Measurements from ENCODE around the gene CSN3.
"Not testable (repeated sequence)": the region's sequence is repeated elsewhere in the genome, so short reads cannot be mapped to it uniquely, and the experiment has no call there.

CSN3 gene

GRCh38 chr4:70242297-70242696, at the start of gene CSN3:
Gene CSN3 (plus strand): TSS chr4:70242597. CDS start chr4:70244820, 2,223 bp downstream.
- not testable (repeated sequence) for H3K27ac Mint-ChIP-seq; H3K4me3 Mint-ChIP-seq; H3K9me3 Mint-ChIP-seq; H3K4me1 Mint-ChIP-seq; DNase-seq (ENCODE audit: low spot score in 2 of 2); ATAC-seq; H3K36me3 Mint-ChIP-seq

- no peaks in the 10 kb centered on the region for H3K4me1 Mint-ChIP-seq
- no peaks in the 10 kb centered on the region for H3K36me3 Mint-ChIP-seq
- DNase-seq (ENCODE audit: low spot score in 2 of 2) (no peak), ATAC-seq (no peak)
- H3K9me3 Mint-ChIP-seq: no peaks in the 10 kb centered on the region
- H3K4me3 Mint-ChIP-seq: no peak overlapping the region
- H3K27ac Mint-ChIP-seq: no peak overlapping the region
Measured at GRCh38 chr4:70192895-70193294, 49.5 kb upstream of the CSN3 start.

- H3K27ac Mint-ChIP-seq: no peak within 1 kb of the TSS
- H3K9me3 Mint-ChIP-seq: no peaks in the 10 kb centered on the region
- no peaks in the 10 kb centered on the region for H3K36me3 Mint-ChIP-seq
- H3K4me3 Mint-ChIP-seq: no peak within 1 kb of the TSS
- H3K4me1 Mint-ChIP-seq: no peaks in the 10 kb centered on the region
- DNase-seq (ENCODE audit: low spot score in 2 of 2) (no peak), ATAC-seq (no peak)
Measured at GRCh38 chr4:70195425-70195824, 47.0 kb upstream of the CSN3 start, which contains the start of gene ODAM. Gene ODAM (plus strand): TSS chr4:70195725. CDS start chr4:70196544, 819 bp downstream.

- Mint-ChIP-seq H3K4me3 (no peak overlapping the region), H3K9me3 (no peaks in the 10 kb centered on the region), H3K36me3 (no peaks in the 10 kb centered on the region), H3K27ac (no peak overlapping the region), H3K4me1 (no peaks in the 10 kb centered on the region)
- DNase-seq (ENCODE audit: low spot score in 2 of 2) (no peak), ATAC-seq (no peak)
Measured at GRCh38 chr4:70196857-70197256, 45.5 kb upstream of the CSN3 start.

- Mint-ChIP-seq H3K36me3 (no peaks in the 10 kb centered on the region), H3K9me3 (no peaks in the 10 kb centered on the region), H3K4me1 (no peaks in the 10 kb centered on the region), H3K27ac (no peak overlapping the region), H3K4me3 (no peak overlapping the region)
- ATAC-seq (no peak), DNase-seq (ENCODE audit: low spot score in 2 of 2) (no peak)
Measured at GRCh38 chr4:70197842-70198241, 44.6 kb upstream of the CSN3 start.

- DNase-seq (ENCODE audit: low spot score in 2 of 2) (no peak), ATAC-seq (no peak)
- Mint-ChIP-seq H3K27ac (no peak overlapping the region), H3K4me1 (no peaks in the 10 kb centered on the region), H3K9me3 (peaks cover 7% of the 10 kb centered on the region), H3K4me3 (no peak overlapping the region), H3K36me3 (no peaks in the 10 kb centered on the region)
Measured at GRCh38 chr4:70203601-70204000, 38.8 kb upstream of the CSN3 start.

- H3K4me1 Mint-ChIP-seq; H3K27ac Mint-ChIP-seq; DNase-seq (ENCODE audit: low spot score in 2 of 2); ATAC-seq; H3K4me3 Mint-ChIP-seq; H3K36me3 Mint-ChIP-seq: not testable (repeated sequence)
- H3K9me3 Mint-ChIP-seq: peaks cover 18% of the 10 kb centered on the region
Measured at GRCh38 chr4:70212752-70213151, 29.6 kb upstream of the CSN3 start.

GRCh38 chr4:70216109-70216508, 26.3 kb upstream of the CSN3 start:
- not testable (repeated sequence) for H3K27ac Mint-ChIP-seq; H3K4me3 Mint-ChIP-seq; H3K36me3 Mint-ChIP-seq; H3K4me1 Mint-ChIP-seq; DNase-seq (ENCODE audit: low spot score in 2 of 2); ATAC-seq
- H3K9me3 Mint-ChIP-seq: peaks cover 13% of the 10 kb centered on the region

GRCh38 chr4:70216550-70216949, 25.8 kb upstream of the CSN3 start:
- peaks cover 11% of the 10 kb centered on the region for H3K9me3 Mint-ChIP-seq

GRCh38 chr4:70221389-70221788, 21.0 kb upstream of the CSN3 start:
- not testable (repeated sequence) for H3K4me1 Mint-ChIP-seq; H3K36me3 Mint-ChIP-seq; H3K27ac Mint-ChIP-seq; H3K4me3 Mint-ChIP-seq; H3K9me3 Mint-ChIP-seq; ATAC-seq; DNase-seq (ENCODE audit: low spot score in 2 of 2)

More at GRCh38 chr4:70216550-70216949, 25.8 kb upstream of the CSN3 start:
- H3K4me1 Mint-ChIP-seq; ATAC-seq; H3K27ac Mint-ChIP-seq; H3K36me3 Mint-ChIP-seq; DNase-seq (ENCODE audit: low spot score in 2 of 2); H3K4me3 Mint-ChIP-seq: not testable (repeated sequence)

- DNase-seq (ENCODE audit: low spot score in 2 of 2); ATAC-seq; H3K4me3 Mint-ChIP-seq; H3K9me3 Mint-ChIP-seq; H3K27ac Mint-ChIP-seq; H3K4me1 Mint-ChIP-seq; H3K36me3 Mint-ChIP-seq: not testable (repeated sequence)
Measured at GRCh38 chr4:70221818-70222217, 20.6 kb upstream of the CSN3 start.

- no peak within 1 kb of the TSS for H3K27ac Mint-ChIP-seq
- no peaks in the 10 kb centered on the region for H3K4me1 Mint-ChIP-seq
- ATAC-seq (no peak), DNase-seq (ENCODE audit: low spot score in 2 of 2) (no peak)
- no peak within 1 kb of the TSS for H3K4me3 Mint-ChIP-seq
- no peaks in the 10 kb centered on the region for H3K36me3 Mint-ChIP-seq
- peaks cover 5% of the 10 kb centered on the region for H3K9me3 Mint-ChIP-seq
Measured at GRCh38 chr4:70225824-70226223, 16.6 kb upstream of the CSN3 start, which contains the start of gene FDCSP. Gene FDCSP (plus strand): TSS chr4:70226124. CDS start chr4:70231195, 5,071 bp downstream.

GRCh38 chr4:70236125-70236524, 6.3 kb upstream of the CSN3 start:
- no peak for DNase-seq (ENCODE audit: low spot score in 2 of 2)
- peaks cover 11% of the 10 kb centered on the region for H3K9me3 Mint-ChIP-seq
- H3K4me1 Mint-ChIP-seq: no peaks in the 10 kb centered on the region

GRCh38 chr4:70239131-70239883, 3.1 kb upstream of the CSN3 start:
- Mint-ChIP-seq H3K36me3 (no peaks in the 10 kb centered on the region), H3K27ac (no peak overlapping the region), H3K4me1 (no peaks in the 10 kb centered on the region), H3K9me3 (peaks cover 11% of the 10 kb centered on the region), H3K4me3 (no peak overlapping the region)
- ATAC-seq (no peak), DNase-seq (ENCODE audit: low spot score in 2 of 2) (no peak)

More at GRCh38 chr4:70236125-70236524, 6.3 kb upstream of the CSN3 start:
- ATAC-seq: no peak
- Mint-ChIP-seq H3K27ac (no peak overlapping the region), H3K4me3 (no peak overlapping the region), H3K36me3 (no peaks in the 10 kb centered on the region)

- no peak for DNase-seq (ENCODE audit: low spot score in 2 of 2)
- peaks cover 11% of the 10 kb centered on the region for H3K9me3 Mint-ChIP-seq
Measured at GRCh38 chr4:70239884-70240591, 2.4 kb upstream of the CSN3 start.

GRCh38 chr4:70243091-70243490, 694 bp downstream of the CSN3 start:
- Mint-ChIP-seq H3K4me3 (no peak overlapping the region), H3K9me3 (peaks cover 9% of the 10 kb centered on the region), H3K4me1 (no peaks in the 10 kb centered on the region), H3K36me3 (no peaks in the 10 kb centered on the region), H3K27ac (no peak overlapping the region)
- DNase-seq (ENCODE audit: low spot score in 2 of 2): no peak
- no peak for ATAC-seq

More at GRCh38 chr4:70239884-70240591, 2.4 kb upstream of the CSN3 start:
- no peak for ATAC-seq
- Mint-ChIP-seq H3K4me3 (no peak overlapping the region), H3K36me3 (no peaks in the 10 kb centered on the region), H3K27ac (no peak overlapping the region), H3K4me1 (no peaks in the 10 kb centered on the region)
